GM19468 (cell line): ENCODE results near the gene TSNAXIP1.
"Not testable (repeated sequence)": the region's sequence is repeated elsewhere in the genome, so short reads cannot be mapped to it uniquely, and the experiment has no call there.

Experiments used
- ATAC-seq: cut with Tn5 transposase; IDR thresholded peaks from one replicate; pipeline ENCODE4 v1.9.1; 2021; ENCODE audit warnings: mild to moderate bottlenecking, moderate library complexity, moderate number of reproducible peaks; ENCODE audit not compliant: unreplicated experiment; ENCODE audit errors: extremely low read depth

TSNAXIP1 gene

GRCh38 chr16:67857547-67858233 lies 51.0 kb downstream of the TSNAXIP1 start:
- no peak for ATAC-seq

- no peak for ATAC-seq
Observed at GRCh38 chr16:67858500-67858899, 51.8 kb downstream of the TSNAXIP1 start.

DNA sequence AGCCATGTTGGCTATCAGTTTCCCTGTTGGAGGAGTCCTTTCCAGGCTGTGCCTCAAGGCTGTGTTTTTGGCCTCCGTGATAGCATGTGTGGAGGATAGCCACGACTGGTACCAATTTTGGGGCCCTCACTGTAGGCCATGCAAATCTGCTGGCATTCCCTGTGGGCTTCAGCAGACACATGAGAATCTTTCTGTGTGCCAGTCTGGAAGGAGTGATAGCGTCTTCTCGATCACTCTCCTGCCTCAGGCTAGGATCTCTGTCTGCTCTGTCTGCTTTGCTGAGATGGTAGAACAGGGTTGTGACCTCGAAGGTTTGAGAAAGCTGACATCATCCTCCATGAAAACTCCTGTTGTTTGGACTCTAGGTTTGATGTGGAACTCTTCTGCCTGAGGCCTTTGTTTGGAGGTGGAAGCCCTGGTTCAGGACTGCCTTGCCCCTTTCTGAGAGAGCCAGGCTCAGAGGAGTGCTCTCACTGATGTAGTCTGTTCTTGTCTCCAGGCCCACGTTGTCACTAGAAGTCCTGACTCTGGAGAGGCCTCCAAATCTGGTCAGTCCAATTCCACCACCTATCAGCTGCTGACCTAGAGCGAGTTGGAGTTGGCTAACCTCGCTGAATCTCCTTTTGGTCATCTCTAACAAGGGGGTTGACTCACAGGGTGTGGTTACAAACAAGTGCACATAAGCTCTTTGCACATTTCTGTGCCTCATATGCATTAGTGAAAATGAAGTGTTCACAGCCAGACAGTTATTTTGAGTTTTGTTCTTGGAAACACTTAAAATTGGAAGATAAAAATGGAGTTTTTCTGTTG lies 54.1 kb downstream of the TSNAXIP1 start:
- ATAC-seq: no peak

- no peak for ATAC-seq
Observed at GRCh38 chr16:67861877-67862276, 55.2 kb downstream of the TSNAXIP1 start.

DNA sequence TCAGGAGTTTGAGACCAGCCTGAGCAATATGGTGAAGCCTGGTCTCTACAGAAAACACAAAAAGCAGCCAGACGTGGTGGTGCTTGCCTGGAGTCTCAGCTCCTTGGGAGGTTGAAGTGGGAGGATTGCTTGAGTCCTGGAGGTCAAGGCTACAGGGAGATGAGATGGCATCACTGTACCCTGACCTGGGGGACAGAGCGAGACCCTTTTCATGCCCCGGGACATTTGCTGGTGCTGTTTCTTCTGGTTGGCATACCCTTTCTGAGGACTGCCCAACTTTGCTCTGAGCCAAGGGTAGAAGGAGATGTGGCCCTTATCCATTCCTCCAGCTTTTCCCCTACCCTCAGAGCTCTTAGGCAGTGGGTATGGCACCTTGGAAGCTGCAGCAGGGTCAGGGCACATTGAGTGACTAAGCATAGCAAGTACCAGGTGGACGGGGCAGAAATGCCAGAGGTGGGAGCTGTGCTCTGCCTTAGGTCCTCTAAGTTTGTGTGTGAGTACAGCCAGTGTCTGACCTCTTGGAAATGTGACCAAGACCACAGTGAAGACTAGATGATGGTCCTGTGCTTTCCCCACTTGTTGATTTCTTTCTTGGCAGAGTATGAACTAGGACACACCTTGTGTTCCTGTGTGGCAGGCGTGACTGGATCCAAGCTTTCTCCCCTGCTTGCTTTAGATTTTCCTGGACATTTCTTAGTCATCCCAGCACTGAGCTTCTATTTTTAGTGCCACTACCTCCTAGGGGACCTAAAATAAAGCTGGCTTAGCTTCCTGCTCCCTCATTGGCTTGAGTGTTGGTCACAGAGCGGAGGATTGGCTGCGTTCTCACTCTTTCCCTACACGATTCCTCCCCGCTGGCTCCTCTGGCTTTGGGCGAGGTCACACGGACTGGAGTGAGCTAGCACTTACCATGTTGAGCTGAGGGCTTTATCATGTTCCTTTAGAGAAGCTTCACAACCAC lies 56.2 kb downstream of the TSNAXIP1 start:
- ATAC-seq: no peak

DNA sequence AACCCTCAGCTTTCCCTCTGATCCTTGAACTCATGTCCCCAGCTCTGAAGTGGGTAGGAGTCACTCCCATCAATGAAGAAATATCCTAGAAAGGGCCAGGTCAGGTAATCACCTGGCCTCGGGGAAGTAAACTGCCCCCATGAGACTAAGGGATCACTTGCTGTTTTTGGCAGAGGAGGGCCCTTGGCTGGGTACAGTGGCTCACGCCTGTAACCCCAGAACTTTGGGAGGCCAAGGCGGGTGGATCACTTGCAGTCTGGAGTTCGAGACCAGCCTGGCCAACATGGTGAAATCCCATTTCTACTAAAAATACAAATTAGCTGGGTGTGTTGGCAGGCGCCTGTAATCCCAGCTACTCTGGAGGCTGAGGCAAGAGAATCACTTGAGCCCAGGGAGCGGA lies 57.4 kb downstream of the TSNAXIP1 start:
- not testable (repeated sequence) for ATAC-seq

- no peak for ATAC-seq
Observed at GRCh38 chr16:67864594-67864993, 57.9 kb downstream of the TSNAXIP1 start.

DNA sequence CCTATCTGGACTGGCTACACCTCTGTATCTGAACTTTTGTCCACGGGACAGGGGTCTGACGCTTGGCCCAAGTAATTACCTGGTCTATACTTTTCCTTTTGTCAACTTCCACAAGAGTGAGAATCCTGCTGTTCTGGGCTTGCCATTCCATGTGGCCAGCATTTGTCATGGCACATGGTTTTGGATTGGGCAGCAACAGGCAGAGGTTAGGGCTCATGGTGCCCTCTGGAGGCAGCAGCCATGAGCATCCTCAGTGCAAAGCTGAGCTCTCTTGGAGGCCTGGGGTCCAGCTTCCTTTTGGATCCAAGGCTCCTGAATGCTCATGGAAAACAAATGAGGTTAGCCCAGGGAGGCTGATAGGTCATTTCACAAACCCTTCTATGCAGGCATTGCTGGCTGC lies 58.6 kb downstream of the TSNAXIP1 start:
- no peak for ATAC-seq

- ATAC-seq: no peak
Observed at GRCh38 chr16:67868290-67868689, 61.6 kb downstream of the TSNAXIP1 start.

DNA sequence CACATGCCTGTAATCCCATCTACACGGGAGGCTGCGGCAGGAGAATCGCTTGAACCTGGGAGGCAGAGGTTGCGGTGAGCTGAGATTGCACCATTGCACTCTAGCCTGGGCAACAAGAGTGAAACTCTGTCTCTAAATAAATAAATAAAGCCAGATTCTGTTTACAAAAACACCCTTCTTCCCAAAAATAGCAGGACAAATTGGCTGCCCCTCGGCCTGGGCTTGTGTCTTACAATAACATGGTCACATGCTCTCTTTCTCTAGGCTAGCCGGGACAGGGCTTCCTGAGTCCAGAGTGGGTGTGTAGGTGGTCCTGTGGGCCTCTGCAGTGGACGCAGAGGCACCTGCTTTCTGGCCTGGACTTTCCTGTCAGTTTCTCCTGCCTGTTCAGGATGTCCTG lies 63.0 kb downstream of the TSNAXIP1 start:
- ATAC-seq: no peak

GRCh38 chr16:67871256-67871655 lies 64.6 kb downstream of the TSNAXIP1 start:
- no peak for ATAC-seq

- no peak for ATAC-seq
Observed at GRCh38 chr16:67872131-67872630, 65.5 kb downstream of the TSNAXIP1 start.

GRCh38 chr16:67872631-67873434 lies 66.1 kb downstream of the TSNAXIP1 start, which contains the start of gene EDC4:
TSS of gene EDC4 (plus strand) at chr16:67873052. CDS start at chr16:67873262, 210 bp downstream.
- ATAC-seq: no peak

DNA sequence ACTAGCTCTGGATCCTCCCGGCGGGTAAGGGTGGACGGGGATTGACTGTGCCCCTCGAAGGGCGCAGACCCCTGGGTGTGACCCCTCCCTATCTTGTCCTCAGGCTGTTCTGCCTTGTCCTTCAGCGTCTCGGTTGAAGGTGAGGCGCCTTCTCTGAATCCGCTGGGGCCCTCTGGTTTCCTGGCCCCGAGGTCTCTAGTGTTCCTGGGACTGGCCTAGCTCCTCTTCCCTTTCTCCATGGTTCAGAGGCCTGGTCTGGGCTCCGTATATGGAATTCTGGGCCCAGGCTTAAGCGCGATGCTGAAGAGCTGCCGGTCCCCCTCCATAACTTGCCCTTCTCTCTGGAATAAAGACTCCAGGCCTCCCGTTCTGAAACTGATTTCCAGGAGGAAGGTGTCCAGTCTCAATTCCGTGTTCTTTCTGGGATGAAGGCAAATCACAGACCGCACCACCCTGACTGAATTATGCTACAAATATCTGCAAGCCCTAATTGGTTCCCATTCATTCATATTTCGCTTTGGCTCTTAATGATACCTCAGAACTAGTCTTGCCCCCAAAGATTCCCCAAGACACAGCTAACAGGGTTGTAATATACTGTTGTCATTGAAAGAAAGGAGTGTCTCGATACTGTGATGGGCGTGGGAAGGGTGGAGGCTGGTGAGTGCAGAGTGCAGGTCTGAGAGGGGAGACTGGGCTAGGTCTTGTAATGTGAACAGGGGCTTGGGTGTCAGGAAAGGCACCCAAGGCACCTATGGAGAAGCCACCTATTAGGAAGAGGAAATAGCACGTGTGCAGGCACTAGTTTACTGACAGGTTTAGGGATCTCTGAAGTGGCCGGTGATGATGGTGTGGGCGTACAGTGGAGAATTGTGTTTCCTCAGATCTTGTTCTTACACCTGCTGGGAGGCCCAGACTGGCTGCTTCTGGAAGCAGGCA lies 67.0 kb downstream of the TSNAXIP1 start:
- ATAC-seq: no peak

DNA sequence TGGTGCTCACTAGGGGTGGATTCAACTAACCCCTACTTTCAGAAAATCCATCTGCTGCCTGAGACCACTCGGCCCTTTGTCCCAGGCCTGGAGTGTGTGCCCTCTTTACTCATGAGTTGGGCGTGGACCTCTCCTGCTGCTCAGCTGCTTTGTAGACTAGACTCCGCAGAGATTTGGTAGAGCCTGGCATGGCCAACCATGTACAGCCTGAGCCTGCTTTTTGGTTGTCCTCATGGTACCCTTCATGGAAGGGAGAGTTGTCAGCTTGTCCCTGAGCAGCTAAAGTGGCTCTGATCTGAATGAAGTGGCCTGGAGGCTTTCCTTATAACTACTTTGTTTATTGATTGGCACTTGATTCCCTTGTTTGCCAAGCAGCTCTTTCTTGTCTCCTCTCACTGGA lies 67.7 kb downstream of the TSNAXIP1 start:
- no peak for ATAC-seq

- ATAC-seq: no peak
Observed at GRCh38 chr16:67877064-67877463, 70.4 kb downstream of the TSNAXIP1 start.
